ENCODE results near the gene PCGF1. TPM values are rescaled to one million over a fixed set of nuclear protein-coding genes. Genes with fewer than 3 reads are reported as not detected.

Gene PCGF1
- total RNA-seq, 1 donor from 2014 or later, result 11.4 TPM

- peak; percentile 61 for DNase-seq (ENCODE audit: low spot score)
- intact Hi-C loops (cut with DNase I), result loop anchor here (5.0 to 10.0 kb wide), 2 partner anchors 62 to 130 kb away; partner anchors contain the start of gene SEMA4F
Observed at GRCh38 chr2:74524955-74525716, 17.6 kb upstream of the PCGF1 start.

- intact Hi-C loops (cut with DNase I), result loop anchor here (10.0 kb wide), 1 partner anchor 131 kb away; the partner anchor contains the start of gene SEMA4F
- DNase-seq (ENCODE audit: low spot score), result peak; percentile 36
Observed at GRCh38 chr2:74524005-74524404, 16.5 kb upstream of the PCGF1 start.

- peak; percentile 49 for DNase-seq (ENCODE audit: low spot score)
- intact Hi-C loops (cut with DNase I), result loop anchor here (10.0 kb wide), 1 partner anchor 132 kb away; the partner anchor contains the start of gene SEMA4F
Observed at GRCh38 chr2:74522516-74522915, 15.0 kb upstream of the PCGF1 start.

DNA sequence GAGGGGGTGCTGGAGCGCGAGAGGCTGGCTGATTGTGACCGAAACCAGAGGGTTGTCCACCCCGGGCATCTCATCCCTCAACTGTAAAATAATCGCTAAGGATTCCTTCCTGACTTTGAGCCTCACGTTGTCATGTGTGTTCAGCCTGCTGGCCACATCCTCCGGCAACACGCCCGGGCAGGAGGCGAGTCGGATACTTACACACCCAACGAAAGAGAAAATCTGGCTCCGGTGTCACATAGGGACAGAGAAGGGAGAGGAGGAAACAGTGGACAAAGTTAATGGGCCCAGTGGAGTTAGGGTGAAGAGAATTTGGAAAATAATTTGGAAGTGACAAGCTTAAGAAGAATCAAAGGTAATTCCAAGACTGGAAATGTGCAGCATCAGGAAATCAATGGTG lies 9.2 kb upstream of the PCGF1 start:
- intact Hi-C loops (cut with DNase I), result no loop called here
- DNase-seq (ENCODE audit: low spot score), result no peak

DNA sequence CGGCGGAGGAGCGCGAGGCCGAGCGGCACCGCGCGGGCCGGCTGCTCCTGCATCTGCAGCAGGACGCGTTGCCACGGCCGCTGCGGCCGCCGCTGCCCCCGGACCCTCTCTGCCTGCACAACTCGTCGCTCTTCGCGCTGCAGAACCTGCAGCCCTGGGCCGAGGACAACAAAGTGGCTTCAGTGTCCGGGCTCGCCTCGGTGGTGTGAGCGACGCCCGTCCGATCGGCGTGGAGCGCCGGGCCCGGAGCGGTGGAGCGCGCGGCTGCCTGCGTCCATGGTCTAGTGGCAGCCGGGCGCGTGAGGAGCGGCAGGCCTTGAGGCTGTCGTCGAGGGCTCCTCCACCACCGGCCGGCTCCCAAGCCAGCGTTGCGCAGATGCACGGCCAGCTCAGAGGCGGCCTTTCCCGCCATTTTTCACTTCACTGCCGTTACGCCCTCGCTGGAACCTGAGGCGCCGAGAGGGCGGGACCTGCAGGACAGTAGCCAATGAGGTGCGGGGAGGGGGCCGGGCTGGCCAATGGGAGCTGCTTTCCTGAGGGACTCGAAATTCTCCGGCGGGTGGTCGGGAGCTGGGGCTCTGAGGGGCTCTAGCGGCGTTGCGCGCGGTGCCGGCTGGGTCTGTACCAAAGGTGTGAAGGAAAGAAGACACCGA lies 8.6 kb upstream of the PCGF1 start:
- intact Hi-C loops (cut with DNase I), result no loop called here
- peak; percentile 87 for DNase-seq (ENCODE audit: low spot score)

DNA sequence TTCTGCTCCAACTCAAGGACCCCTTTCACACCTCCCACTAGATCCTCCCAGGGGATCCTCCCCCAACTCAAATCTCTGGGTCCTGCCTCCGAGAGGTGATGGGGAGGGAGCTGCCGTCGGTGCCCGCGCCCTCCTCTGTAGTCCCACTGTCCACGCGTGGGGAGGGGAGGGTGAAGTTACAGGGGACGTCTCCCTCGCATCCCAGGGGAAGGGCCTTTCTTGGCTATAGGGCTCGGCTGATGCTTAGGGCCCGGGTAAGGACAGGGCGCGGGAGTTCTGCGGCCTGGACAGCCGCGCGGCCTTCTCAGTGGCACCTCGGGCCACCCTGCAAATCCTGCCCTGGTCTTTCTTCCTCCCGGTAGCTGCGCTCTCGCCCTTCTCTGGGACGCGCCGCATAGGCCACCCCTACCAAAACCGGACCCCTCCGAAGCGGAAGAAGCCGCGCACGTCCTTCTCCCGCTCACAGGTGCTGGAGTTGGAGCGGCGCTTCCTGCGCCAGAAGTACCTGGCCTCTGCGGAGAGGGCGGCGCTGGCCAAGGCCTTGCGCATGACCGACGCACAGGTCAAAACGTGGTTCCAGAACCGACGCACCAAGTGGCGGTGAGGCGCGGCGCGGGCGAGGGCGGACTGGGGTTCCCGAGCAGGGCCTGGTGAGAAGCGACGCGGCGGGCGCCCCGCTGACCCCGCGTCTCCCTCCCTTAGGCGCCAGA lies 7.9 kb upstream of the PCGF1 start:
- intact Hi-C loops (cut with DNase I), result no loop called here

GRCh38 chr2:74514368-74515270 lies 7.1 kb upstream of the PCGF1 start, which contains the start of gene TLX2:
Gene TLX2 (plus strand): TSS chr2:74514450. CDS start chr2:74514807, 357 bp downstream.
- no peak for DNase-seq (ENCODE audit: low spot score)
- intact Hi-C loops (cut with DNase I), result no loop called here

More for the DNA sequence above, 7.9 kb upstream of the PCGF1 start:
- DNase-seq (ENCODE audit: low spot score), result no peak

DNA sequence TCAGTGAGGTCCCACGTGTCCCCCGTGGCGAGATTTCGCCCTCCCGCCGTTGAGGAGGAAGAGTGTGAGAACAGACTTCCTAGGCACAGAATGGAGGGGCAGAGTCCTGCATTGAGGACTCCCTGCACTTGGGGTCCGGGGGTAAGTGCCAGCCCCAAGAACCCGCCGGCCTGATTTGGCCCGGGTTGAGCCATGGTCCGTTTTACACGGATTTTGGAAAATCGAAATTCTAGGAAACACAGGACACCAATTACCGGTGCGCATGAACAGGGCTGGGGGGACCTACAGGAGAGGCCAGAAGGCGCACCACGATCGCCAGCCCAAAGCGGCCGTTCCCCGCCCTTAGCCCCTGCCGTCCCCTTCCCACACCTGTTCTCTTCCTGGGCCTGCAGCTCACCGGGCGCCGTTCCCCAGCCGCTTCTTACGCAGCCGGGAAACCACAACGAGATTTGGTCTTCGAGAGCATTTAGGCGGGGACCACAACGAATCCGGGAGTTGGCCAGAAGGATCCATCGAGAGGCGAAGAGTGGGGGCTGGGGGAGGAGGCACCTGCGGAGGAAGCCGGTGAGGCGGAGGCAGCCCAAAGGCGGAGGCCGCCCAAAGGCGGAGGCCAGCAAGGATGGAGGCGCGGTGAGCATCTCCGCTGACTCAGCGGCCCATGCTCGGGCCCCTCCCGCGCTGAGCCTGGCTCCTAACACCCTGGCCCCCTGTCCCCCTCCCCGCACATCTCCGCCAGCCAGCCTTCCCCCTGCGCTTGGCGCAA lies 6.3 kb upstream of the PCGF1 start:
- DNase-seq (ENCODE audit: low spot score), result no peak
- intact Hi-C loops (cut with DNase I), result no loop called here

DNA sequence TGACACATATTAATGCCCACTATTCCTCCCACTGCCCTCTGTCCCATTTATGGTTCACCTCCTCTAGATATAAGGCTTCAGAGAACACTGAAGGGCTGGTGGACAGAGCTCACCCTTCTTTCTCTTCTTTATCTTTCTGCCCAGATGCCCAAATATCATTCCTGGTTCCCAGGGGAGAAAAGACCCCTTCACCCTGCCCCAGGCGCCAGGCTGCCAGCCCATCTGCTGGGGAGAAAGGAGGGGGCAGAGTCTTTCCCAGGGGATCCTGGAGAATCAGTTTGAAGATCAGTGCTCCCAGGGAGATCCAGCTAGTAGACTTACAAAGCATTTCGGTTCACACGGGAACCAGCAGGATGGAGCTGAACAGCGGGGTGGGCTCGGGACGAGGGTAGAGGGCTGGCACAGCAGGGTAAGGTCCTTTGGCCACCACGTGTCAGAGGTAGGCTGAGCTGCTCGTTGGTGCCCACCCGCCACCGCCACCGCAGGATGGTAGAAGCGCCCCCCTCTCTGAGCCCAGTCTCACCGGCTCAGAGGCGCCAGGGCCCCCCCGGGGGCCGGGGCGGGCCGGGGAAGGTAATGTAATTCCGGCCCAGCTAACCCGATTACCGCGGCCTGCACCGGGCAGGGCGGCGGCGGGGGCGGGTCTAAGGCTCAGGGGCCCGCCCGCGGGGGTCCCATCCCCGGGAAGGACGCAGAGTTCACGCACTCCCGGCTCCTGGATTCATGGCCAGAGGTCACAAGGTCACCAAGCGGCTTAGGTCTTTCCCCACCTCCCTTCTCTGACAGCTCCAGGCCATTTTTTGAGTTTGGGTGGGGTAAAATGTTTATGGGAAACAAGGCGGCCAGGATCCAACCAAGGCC lies 5.5 kb upstream of the PCGF1 start:
- no peak for DNase-seq (ENCODE audit: low spot score)
- intact Hi-C loops (cut with DNase I), result no loop called here

- intact Hi-C loops (cut with DNase I), result no loop called here
- DNase-seq (ENCODE audit: low spot score), result no peak
Observed at GRCh38 chr2:74511104-74511989, 3.9 kb upstream of the PCGF1 start.

- intact Hi-C loops (cut with DNase I), result no loop called here
- no peak for DNase-seq (ENCODE audit: low spot score)
Observed at GRCh38 chr2:74510272-74510671, 2.8 kb upstream of the PCGF1 start.

DNA sequence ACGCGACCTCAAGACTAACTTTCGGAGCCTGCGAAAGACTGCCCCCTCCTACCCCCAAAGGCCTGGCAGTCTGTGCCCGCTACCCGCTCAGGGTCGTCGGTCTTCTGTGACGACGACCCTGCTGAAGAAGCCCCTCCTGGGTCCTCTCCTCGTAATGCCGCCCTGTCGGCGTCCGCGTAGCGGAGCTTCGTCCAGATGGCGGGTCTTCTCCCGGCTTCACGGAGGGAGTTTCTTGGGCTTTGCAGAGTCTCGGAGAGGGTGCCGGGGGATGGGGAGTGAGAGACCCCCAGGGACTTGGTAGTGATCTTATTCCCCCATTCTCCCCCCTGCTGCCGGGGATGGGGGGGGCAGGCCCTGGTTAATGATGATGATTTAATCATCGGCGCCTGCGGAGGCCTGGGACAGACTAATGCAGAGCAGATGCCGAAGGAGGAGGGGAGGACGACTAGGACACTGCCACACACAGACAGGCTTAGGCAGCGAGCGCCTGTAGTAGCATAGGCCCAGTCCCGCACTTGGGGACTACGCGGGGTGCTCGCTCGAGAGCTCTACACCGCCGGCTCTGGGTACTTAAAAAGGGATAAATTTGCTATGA lies 528 bp upstream of the PCGF1 start:
- intact Hi-C loops (cut with DNase I), result loop anchor here (1.0 kb wide), 1 partner anchor 21 kb away; the partner anchor contains the start of genes AUP1 and HTRA2
- DNase-seq (ENCODE audit: low spot score), result no peak

DNA sequence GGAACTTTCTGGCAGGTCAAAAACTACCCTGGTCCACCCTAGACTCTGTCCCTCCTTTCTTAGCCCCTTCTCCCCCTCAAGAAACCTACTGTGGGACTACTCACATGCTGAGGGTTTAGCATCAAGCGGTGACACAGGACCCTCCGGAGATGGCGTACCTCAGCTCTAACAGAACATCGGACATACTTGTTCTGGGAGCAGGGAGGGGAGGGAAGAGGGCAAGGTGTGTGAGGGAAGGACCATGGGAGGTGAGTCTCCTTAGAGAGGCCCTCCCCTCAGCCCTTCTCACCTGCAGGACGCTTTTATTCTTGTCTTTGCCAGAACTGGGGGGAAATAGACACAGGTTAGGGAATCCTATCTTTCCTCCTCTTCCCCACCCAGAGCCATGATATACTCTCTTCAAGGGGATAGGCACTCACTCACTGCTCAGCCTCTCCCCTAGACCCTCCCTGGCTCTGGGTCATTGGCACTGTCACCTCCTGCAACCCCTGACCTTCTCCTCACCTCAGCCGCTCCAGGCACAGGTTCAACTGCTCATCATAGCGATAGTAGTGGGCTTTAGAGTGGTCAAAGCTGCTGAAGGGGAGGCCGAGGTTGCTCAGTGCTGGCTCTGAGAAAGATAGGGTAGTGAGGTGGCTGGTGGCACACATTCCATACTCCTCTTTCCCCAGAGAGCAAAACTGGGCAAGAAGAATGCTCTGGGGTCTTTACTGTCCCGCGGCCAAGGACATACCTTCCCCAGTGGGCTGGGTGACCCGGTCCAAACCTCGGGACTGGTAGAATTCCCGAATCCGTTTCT lies 1.8 kb downstream of the PCGF1 start:
- no peak for DNase-seq (ENCODE audit: low spot score)
- intact Hi-C loops (cut with DNase I), result no loop called here

- intact Hi-C loops (cut with DNase I), result loop anchor here (5.0 kb wide), 1 partner anchor 83 kb away; no protein-coding TSS in a partner anchor
- no peak for DNase-seq (ENCODE audit: low spot score)
Observed at GRCh38 chr2:74504591-74504990, 2.9 kb downstream of the PCGF1 start.
